HG02973 (cell line): ENCODE data around the gene UBAP1.
"Not testable (repeated sequence)": the region's sequence is repeated elsewhere in the genome, so short reads cannot be mapped to it uniquely, and the experiment has no call there.

Source experiments
- ATAC-seq: cut with Tn5 transposase; IDR thresholded peaks from one replicate; pipeline ENCODE4 v1.9.1; 2021; ENCODE audit warnings: moderate library complexity; ENCODE audit not compliant: unreplicated experiment

UBAP1 gene

GRCh38 chr9:34259315-34259714, 80.5 kb downstream of the UBAP1 start:
- ATAC-seq, result no peak

GRCh38 chr9:34262971-34263370, 84.1 kb downstream of the UBAP1 start:
- no peak for ATAC-seq

DNA sequence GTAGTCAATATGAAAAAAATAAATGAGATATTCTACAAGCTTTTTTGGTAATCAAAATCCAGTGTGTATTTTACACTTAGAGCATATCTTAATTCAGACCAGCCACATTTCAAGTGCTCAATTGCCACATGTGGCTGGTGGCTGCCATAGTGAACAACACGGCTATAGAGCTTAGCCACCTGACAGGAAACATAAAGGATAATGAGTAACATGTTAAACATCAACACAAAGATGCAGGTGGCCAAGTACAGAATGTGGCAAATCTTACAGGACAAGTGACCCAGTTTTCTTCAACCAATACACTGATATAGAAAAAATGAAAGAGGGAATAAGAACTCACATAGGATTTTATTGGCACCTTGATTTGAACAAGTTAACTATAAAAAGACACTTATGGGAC, 88.8 kb downstream of the UBAP1 start:
- ATAC-seq, result no peak

DNA sequence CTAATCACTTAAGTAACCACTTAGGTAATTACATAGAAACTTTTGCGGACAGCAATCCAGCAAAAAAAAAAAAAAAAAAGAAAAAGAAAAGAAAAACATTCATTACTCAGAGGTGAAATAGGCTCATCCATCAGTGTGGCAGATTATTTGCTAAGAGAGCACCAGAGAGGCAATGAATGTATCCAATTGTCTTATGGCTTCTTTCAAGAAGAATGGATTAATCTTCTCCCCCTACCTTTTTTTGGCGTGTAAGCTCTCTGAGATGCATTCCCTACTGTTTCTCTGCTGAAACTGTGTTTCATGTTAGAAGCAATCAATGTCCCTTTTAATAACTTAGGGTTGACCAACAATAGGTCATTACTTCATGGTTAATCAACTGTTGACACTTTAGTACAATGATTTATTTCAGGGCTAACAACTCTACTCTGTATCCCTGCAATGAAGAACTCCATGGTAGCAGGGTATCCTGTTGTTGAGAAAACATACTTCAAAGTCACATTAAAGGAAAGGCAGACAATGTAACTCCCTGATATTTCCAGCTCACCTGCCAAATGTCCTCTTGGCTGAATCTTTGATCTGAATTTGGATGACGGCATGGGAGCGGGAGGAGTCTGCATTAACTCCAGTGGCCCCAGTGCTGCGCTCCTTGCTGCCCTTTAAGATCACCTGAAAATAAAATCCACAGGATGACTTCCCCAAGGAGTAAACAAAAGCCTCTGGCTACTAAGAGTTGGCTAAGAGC, 92.6 kb downstream of the UBAP1 start:
- no peak for ATAC-seq

DNA sequence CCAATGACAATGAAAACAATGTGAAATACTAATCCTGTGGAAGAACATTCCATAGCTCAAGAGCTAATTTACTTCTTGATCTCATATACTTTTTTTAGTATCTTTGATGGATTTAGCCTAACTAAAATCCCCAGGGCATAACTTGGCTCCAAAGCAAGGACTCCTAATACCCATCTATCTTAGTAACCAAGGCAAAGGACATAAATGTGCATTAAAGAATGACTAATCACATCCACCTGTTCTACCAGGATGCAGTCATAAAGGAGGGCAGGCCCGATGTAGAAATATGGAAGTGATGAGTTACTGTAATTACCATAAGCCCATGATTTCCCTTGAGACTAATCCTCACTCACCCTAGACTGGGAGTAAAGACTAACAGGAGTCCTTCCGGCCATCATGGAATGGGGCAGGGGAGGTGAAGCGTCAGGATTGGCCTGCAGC, 93.3 kb downstream of the UBAP1 start:
- ATAC-seq, result no peak

DNA sequence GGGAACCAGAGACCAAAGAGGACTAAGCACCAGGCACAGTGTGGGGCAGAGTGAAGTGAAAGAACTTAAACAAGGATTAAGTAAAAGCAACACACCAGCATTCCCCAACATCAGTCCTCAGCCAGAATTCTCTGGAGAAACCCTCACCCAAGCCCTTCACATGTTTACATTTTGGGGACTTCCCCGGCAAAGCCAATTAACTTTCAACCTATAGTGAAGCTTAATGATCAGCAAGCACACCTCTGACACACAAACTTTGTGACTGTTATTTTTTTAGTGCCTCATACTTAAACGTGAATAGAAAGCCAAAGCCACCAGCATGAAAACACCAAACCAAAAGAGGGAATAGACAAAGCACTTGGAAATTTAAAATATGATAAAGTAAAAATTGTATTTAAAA, 94.7 kb downstream of the UBAP1 start:
- not testable (repeated sequence) for ATAC-seq

DNA sequence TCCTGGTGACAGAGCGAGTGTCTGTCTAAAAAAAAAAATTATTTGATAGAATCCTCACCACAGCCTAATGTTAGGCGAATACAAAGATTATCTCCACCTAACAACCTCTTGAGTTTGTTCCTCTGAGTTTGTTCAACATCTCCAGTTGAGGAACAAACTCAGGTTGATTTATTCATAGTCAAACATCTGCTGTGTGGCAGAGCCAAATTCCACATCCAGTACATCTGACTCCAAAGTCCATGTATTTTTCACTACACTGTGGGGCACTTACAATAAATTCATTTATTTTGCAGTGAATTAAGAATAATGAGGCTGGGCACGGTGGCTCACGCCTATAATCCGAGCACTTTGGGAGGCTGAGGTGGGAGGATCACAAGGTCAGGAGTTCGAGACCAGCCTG, 97.0 kb downstream of the UBAP1 start:
- no peak for ATAC-seq

GRCh38 chr9:34276772-34277171, 97.9 kb downstream of the UBAP1 start:
- no peak for ATAC-seq

GRCh38 chr9:34279411-34279810, 100.6 kb downstream of the UBAP1 start:
- no peak for ATAC-seq

DNA sequence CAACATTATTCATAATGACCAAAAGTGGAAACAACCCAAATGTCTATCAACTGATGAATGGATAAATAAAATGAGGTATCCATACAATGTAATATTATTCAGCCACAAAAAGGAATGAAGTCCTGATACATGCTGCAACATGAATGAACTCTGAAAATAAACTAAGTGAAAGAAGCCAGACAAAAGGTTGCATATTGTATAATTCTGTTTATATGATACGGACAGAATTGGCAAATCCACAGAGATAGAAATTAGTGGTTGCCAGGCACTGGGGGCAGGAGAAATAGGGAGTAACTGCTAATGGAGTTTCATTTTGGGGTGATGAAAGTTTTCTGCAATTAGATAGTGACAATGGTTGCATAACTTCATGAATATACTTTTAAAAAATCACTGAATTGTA, 103.3 kb downstream of the UBAP1 start:
- no peak for ATAC-seq

GRCh38 chr9:34289159-34289558, 110.3 kb downstream of the UBAP1 start:
- no peak for ATAC-seq

DNA sequence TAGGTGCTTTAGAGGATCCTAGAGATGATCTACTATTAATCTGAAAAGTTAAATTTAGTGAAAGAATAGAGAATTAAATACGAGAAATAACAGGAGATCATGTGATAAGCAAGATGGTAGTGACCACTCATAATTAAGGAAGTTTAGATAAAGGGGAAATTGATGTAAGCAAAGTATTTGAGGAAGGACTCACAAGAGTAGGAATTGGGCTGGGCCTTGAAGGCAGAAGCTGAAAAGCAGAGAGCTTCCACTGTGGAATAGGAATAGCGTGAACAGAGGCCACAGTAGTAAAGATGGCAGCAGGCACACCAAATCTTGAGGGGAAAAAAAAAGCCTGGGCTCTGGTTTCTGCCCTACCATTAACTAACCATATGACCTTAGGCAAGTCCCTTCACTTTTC, 112.2 kb downstream of the UBAP1 start:
- no peak for ATAC-seq

DNA sequence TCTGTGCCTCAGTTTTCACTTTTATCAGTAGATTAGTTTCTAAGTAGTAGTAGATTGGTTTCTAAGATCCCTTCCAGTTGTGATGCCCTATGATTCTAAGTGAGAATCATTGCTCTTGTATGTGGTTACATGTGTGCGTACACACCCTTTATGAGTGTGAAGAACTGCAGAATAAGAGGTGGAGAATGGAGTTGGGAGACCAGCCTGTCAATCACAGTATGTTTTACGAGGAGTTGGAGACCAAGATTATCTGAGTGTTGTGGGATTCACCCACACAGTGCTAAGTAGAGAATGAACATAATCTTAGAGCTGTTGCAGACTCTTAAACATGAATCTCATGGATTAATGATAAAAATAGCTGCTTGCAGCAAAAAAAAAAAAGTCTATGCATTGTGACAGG, 112.6 kb downstream of the UBAP1 start:
- ATAC-seq, result no peak

DNA sequence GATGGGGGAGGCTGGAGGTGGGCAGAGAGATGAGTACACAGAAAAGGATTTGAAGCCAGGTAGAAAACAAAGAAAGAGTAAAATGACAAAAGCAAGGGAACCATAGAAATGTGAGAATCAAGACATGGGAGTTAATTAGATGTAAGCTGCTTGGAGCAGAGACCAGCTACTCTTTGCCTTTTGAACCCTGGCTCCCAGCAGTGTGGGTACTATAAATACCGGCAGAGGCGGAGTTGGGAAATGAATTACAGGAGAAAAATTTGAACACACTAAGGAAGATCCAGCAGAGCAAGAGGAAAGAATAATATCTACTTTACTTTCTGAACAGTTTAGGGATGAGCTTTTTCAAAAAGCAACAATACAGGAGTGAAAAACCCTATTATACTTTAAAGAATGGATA, 113.7 kb downstream of the UBAP1 start:
- no peak for ATAC-seq

GRCh38 chr9:34301064-34301463, 122.2 kb downstream of the UBAP1 start:
- ATAC-seq, result not testable (repeated sequence)
